ENCODE results near the gene ARL9. TPM values are rescaled to one million over a fixed set of nuclear protein-coding genes. Genes with fewer than 3 reads are reported as not detected.
"Not testable (repeated sequence)": the region's sequence is repeated elsewhere in the genome, so short reads cannot be mapped to it uniquely, and the experiment has no call there.

ARL9 gene
- total and polyA plus RNA-seq, 11 donors = 0.03 to 0.21 TPM; not detected in 9

DNA sequence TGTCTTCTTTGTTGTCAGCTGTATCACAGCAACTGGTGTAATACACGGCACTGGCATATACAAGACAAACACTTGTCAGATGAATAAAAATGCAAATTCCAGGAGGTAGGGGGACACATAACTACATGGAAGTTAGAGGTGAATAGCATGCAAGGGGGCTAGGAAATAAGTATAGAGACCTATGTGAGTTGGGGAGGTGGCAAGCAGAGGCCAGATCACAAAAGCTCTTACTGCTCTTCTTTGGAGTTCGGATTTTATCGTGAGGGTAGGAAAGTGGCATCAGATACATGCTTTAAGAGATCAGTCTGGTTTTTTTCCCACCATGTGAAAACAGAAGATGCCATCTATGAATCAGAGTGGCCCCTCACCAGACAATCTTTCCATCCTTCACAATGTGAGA lies 41.0 kb upstream of the ARL9 start:
- WGBS, 4 donors = 61 to 71% (median 67%) methylated on average over 3 of the region's 3 CpGs
- DNase-seq (no peak), ATAC-seq (no peak)
- no peaks in the 10 kb centered on the region for H3K27me3 ChIP-seq
- no peak overlapping the region for H3K27ac ChIP-seq
- H3K9me3 ChIP-seq = no peaks in the 10 kb centered on the region
- intact Hi-C loops (cut with DNase I) = no loop called here
- TF ChIP-seq, protein P1, sequence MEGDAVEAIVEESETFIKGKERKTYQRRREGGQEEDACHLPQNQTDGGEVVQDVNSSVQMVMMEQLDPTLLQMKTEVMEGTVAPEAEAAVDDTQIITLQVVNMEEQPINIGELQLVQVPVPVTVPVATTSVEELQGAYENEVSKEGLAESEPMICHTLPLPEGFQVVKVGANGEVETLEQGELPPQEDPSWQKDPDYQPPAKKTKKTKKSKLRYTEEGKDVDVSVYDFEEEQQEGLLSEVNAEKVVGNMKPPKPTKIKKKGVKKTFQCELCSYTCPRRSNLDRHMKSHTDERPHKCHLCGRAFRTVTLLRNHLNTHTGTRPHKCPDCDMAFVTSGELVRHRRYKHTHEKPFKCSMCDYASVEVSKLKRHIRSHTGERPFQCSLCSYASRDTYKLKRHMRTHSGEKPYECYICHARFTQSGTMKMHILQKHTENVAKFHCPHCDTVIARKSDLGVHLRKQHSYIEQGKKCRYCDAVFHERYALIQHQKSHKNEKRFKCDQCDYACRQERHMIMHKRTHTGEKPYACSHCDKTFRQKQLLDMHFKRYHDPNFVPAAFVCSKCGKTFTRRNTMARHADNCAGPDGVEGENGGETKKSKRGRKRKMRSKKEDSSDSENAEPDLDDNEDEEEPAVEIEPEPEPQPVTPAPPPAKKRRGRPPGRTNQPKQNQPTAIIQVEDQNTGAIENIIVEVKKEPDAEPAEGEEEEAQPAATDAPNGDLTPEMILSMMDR (IDR thresholded peaks at IDR 0.05) = no peak
- no peak for TF ChIP-seq POLR2A (IDR thresholded peaks at IDR 0.05)
- H3K4me1 ChIP-seq = peaks cover 3 to 47% (median 34%) of the 10 kb centered on the region in 12 donors
- no peak overlapping the region for H3K4me3 ChIP-seq
- H3K36me3 ChIP-seq = peaks cover 0 to 38% (median 32%) of the 10 kb centered on the region in 9 donors

DNA sequence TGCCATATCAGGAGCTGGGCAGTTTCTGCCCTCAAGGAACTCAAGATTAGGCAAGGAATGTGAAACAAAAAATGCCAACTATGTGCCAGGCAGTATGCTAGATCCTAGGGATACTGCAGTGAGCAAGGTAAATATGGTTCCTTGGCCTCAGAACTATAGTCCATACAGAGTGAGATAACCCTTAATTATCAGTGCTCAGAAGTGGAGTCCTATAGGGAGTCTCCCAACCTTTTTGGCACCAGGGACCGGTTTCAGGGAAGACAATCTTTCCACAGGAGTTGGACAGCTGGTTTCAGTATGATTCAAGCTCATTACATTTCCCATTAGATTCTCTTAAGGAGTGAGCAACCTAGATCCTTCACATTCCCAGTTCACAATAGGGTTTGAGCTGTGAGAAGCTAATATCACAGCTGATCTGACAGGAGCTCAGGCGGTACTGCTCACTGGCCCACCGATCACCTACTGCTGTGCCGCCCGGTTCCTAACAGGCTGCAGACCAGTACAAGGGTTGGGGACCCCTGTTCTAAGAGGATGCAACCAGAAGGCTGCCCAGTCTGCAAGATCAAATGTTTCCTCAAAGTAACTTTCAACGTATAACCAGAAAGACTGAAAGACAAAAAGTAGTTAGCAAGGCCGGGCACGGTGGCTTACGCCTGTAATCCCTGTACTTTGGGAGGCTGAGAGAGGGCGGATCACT lies 39.8 kb upstream of the ARL9 start:
- TF ChIP-seq, protein P1 (IDR thresholded peaks at IDR 0.05) = no peak
- no peak for TF ChIP-seq POLR2A (IDR thresholded peaks at IDR 0.05)
- ATAC-seq = no peak
- intact Hi-C loops (cut with DNase I) = loop anchor here in 4 of 10 donors (2.0 to 5.0 kb wide), 3 partner anchors 29 to 43 kb away; partner anchors contain the start of gene PAICS (in 2 of the 4)
- peaks cover 0 to 38% (median 28%) of the 10 kb centered on the region in 9 donors for H3K36me3 ChIP-seq
- WGBS, 4 donors = 63 to 78% (median 72%) methylated on average over 10 of the region's 10 CpGs
- H3K9me3 ChIP-seq = no peaks in the 10 kb centered on the region
- no peak for DNase-seq
- peak overlapping the region in 1 of 12 donors; percentile 88 for H3K27ac ChIP-seq
- peaks cover 3 to 54% (median 35%) of the 10 kb centered on the region in 12 donors for H3K4me1 ChIP-seq
- H3K4me3 ChIP-seq = peak overlapping the region in 9 of 12 donors; percentile 66 to 96 (median 85)
- H3K27me3 ChIP-seq = no peaks in the 10 kb centered on the region

DNA sequence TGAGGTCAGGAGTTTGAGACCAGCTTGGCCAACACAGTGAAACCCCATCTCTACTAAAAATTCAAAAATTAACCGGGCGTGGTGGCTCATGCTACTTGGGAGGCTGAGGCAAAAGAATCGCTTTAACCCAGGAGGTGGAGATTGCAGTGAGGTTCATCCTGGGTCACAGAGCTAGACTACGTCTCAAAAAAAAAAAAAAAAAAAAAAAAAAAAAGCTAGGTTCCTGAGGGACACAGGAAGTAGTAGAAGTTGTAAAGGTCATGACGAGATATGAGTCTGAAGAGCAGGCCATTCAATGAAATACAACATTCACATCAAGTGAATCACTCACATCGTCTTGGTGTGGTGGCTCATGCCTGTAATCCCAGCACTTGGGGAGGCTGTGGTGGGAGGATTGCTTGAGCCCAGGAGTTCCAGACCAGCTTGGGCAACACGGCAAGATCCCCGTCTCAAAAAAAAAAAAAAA lies 39.3 kb upstream of the ARL9 start:
- ATAC-seq (peak in 1 of 4 donors; percentile 64), DNase-seq (peak in 1 of 5 donors; percentile 39)
- intact Hi-C loops (cut with DNase I) = loop anchor here in 4 of 10 donors (2.0 to 5.0 kb wide), 3 partner anchors 30 to 44 kb away; partner anchors contain the start of gene PAICS (in 2 of the 4)
- 15 to 26% (median 21%) methylated on average over 8 of the region's 8 CpGs for WGBS, 4 donors
- Histone ChIP-seq H3K36me3 (peaks cover 0 to 38% (median 28%) of the 10 kb centered on the region in 9 donors), H3K27ac (peak overlapping the region in 7 of 12 donors; percentile 79 to 92 (median 88)), H3K4me1 (peaks cover 3 to 54% (median 35%) of the 10 kb centered on the region in 12 donors), H3K4me3 (peak overlapping the region; percentile 66 to 97 (median 90))
- H3K9me3 ChIP-seq, H3K27me3 ChIP-seq: not testable (repeated sequence)

DNA sequence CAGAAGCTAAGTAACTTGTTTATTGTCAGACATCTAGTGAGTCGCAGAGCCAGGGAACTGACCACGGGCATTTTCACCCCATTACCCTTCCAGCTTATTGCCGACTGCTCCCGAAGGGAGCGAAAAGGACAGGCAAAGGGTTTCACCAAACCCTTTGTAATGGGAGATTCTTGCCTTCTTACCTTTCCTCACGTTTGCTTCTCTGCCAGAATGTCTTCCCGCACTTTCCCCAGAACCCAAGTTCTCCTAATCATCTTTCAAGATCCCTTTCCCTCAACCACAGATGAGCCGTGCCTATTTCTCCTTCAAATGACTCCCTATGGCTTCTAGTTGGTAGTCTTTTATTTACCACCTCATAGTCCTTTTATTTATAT lies 38.7 kb upstream of the ARL9 start:
- DNase-seq (no peak), ATAC-seq (peak in 1 of 4 donors; percentile 5)
- Histone ChIP-seq H3K9me3 (no peaks in the 10 kb centered on the region), H3K27ac (peak overlapping the region; percentile 74 to 92 (median 87)), H3K4me3 (peak overlapping the region; percentile 66 to 97 (median 90)), H3K27me3 (no peaks in the 10 kb centered on the region), H3K4me1 (peaks cover 3 to 54% (median 35%) of the 10 kb centered on the region in 12 donors), H3K36me3 (peaks cover 0 to 38% (median 28%) of the 10 kb centered on the region in 9 donors)
- TF ChIP-seq, protein P1 (IDR thresholded peaks at IDR 0.05) = no peak
- no peak for TF ChIP-seq POLR2A (IDR thresholded peaks at IDR 0.05)
- WGBS, 4 donors = 0% methylated on average over 8 of the region's 8 CpGs
- intact Hi-C loops (cut with DNase I) = loop anchor here in 5 of 10 donors (1.0 to 5.0 kb wide), 4 partner anchors 30 to 45 kb away; partner anchors contain the start of gene PAICS (in 3 of the 5)

Measured in heart left ventricle (tissue), 16 donors.